ENCODE measurements around the gene ABCG4.
"Not testable (repeated sequence)": the region's sequence is repeated elsewhere in the genome, so short reads cannot be mapped to it uniquely, and the experiment has no call there.

The ABCG4 gene

GRCh38 chr11:119155733-119156492 lies 7.1 kb downstream of the ABCG4 start:
- no peak for DNase-seq

DNA sequence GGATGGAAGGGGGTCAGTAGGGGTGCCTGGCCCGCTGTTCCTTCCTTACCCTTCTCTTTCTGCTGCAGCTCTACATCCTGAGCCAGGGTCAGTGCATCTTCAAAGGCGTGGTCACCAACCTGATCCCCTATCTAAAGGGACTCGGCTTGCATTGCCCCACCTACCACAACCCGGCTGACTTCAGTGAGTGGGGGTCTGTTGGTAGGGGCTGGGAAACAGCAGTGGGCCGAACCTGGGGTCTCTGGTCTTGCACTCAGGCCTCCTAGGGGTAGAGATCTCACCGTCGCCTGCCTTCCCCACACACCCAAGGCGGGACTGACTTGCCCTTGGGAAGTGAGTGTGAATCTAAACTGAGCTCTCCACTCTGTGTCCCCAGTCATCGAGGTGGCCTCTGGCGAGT lies 7.6 kb downstream of the ABCG4 start:
- no peak for DNase-seq

DNA sequence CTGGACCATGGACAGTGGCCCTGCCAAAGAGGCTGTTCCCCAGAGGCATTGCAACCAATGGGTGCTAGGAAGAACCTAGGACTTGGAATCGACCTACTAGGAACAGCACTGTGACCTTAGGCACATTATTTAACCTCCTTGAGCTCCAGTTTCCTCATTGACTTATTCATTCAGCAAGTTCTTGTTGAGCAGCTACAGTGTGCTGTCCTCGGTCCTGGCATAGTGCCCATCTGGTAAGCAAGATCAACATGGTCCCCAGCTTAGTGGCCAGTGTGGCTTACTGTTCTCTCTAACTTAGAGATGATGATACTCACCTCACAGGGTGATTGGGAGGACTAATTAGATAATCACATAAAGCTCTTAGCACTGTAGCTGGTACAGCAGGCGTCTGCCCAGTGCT lies 8.2 kb downstream of the ABCG4 start:
- DNase-seq, result no peak

DNA sequence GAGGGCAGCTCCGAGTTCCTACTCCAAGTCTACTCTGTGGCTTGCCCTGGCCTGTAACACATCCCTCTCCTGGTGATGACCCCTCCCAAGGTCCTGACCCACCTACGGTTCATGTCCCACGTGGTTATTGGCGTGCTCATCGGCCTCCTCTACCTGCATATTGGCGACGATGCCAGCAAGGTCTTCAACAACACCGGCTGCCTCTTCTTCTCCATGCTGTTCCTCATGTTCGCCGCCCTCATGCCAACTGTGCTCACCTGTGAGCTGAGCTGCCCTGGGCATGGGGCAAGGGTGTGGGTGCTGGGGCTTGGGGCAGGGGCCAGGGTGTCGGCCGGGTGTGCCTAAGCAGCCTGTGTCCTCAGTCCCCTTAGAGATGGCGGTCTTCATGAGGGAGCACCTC lies 9.6 kb downstream of the ABCG4 start:
- DNase-seq, result no peak

DNA sequence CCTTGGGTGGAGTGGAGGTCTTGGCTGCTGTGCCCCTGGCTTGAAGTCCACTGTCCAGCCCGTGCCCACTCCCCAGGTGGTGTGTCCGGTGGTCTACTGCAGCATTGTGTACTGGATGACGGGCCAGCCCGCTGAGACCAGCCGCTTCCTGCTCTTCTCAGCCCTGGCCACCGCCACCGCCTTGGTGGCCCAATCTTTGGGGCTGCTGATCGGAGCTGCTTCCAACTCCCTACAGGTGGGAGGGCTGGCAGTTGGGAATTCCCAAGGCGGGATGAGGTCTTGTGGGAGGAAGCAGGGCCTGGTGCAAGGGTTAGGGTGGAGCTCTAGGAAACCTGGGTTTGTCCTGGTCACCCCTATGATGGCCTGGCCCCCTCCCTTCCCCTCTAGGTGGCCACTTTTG lies 11.3 kb downstream of the ABCG4 start:
- no peak for DNase-seq

DNA sequence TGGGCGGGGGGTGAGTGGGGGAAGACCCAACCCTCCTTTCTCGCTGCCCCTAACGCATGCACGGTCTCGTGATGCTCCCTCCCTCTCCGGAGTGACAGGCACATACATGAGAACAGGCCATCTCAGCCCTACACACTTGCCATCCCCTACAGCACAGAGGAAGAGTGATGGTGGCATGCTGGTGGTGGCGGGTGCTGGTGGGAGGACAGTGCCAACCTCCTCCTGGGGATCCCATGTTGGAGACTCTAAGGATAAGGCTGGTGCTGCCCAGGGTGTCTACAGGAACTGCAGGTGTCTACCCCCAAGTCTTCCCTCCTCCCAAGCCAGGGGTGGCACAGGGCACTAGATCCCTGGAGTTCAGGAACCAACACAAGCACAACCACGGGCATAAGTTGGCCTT lies 13.0 kb downstream of the ABCG4 start:
- no peak for DNase-seq

- no peak for DNase-seq
Observed at GRCh38 chr11:119166368-119167076, 17.7 kb downstream of the ABCG4 start.

DNA sequence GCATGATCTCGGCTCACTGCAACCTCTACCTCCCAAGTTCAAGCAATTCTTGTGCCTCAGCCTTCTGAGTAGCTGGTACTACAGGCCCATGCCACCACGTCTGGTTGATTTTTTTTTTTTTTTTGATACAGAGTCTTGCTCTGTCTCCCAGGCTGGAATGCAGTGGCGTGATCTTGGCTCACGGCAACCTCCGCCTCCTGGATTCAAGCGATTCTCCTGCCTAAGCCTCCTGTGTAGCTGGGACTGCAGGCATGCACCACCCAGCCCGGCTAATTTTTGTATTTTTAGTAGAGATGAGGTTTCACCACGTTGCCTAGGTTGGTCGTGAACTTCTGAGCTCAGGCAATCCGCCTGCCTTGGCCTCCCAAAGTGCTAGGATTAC lies 18.2 kb downstream of the ABCG4 start:
- DNase-seq, result not testable (repeated sequence)

DNA sequence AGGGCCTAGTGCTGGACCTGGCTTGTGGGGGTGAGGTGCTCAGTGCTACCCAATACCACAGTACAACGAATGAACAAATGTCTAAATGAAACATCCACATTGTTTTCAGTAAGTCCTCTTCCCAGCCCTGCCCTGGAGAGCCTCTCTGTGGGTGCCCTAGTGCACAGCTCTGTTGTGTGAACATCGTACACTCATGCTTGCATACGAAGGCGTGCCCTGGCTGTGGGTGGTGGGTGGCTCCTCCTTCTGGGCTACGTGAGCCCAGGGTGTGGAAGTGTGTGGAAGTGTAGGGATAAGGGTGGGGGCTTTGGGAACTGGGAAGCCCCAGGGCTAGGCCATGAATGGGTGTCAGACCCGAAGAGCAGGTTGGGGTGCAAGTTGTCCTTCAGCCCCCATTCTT lies 19.1 kb downstream of the ABCG4 start:
- no peak for DNase-seq

- DNase-seq, result no peak
Observed at GRCh38 chr11:119168471-119169281, 19.8 kb downstream of the ABCG4 start, which contains the start of gene NLRX1. TSS of gene NLRX1 (plus strand) at chr11:119168725. CDS start at chr11:119171404, 2,679 bp downstream.

DNA sequence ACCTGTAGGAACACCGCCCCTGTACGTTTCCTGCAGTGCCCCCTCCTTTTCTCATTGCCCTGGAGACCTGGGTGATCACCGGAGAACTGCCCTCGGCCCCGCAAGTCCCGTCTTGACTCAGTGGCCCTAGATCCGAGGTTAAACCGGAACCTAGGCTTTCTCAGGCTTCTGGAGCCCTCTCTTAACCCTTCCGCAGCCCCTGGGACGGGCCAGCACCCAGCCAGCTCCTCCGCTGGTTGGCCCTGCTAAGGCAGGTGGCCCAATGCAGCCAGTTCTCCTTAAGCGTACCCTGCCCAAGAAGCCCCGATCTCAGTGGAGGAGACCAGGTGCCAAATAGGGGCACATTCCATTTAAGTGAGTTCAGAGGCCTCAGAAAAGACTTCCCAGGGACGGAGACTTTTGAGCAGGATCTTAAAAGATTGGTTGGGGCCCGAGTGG lies 20.4 kb downstream of the ABCG4 start:
- no peak for DNase-seq

- no peak for DNase-seq
Observed at GRCh38 chr11:119172513-119172912, 23.7 kb downstream of the ABCG4 start.

GRCh38 chr11:119173453-119173852 lies 24.6 kb downstream of the ABCG4 start:
- DNase-seq, result no peak

GRCh38 chr11:119175493-119176077 lies 26.7 kb downstream of the ABCG4 start:
- DNase-seq, result no peak

GRCh38 chr11:119178166-119178680 lies 29.4 kb downstream of the ABCG4 start:
- DNase-seq, result no peak

GRCh38 chr11:119179342-119179741 lies 30.5 kb downstream of the ABCG4 start:
- no peak for DNase-seq

DNA sequence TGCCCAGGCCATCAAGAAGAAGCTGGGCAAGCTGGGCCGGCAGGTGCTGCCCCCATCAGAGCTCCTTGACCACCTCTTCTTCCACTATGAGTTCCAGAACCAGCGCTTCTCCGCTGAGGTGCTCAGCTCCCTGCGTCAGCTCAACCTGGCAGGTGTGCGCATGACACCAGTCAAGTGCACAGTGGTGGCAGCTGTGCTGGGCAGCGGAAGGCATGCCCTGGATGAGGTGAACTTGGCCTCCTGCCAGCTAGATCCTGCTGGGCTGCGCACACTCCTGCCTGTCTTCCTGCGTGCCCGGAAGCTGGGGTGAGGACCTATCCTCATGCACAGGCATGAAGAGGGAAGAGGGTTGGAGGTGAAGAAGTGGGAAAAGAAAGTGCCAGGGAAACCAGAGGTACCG lies 31.1 kb downstream of the ABCG4 start:
- peak; percentile 99 for DNase-seq

GRCh38 chr11:119180729-119181676 lies 32.2 kb downstream of the ABCG4 start:
- DNase-seq, result no peak

DNA sequence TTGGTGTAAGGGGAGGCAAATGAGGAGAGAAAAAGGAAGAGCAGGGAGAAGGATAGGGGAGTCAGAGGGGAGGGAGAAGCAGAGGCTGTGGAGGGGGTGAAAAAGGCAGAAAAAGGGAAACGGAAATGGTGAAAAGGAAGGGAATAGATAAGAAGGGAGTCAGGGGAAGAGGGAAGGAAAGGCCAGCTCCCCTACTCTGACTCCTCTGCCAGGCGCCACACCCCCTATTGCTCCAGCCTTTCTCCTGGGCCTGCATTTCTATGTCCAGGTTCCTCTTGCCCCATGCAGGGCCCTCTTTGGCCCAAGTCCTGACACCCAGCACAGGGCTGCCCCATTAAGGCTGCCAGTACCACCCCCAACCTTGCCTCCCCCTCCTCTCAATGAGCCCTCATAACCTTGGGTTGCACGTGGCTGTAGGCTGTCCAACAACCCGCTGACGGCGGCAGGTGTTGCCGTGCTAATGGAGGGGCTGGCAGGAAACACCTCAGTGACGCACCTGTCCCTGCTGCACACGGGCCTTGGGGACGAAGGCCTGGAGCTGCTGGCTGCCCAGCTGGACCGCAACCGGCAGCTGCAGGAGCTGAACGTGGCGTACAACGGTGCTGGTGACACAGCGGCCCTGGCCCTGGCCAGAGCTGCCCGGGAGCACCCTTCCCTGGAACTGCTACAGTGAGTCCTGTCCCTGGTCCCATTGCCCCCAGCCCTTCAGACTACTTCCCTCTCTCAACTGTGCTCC lies 33.0 kb downstream of the ABCG4 start:
- peak; percentile 64 for DNase-seq

DNA sequence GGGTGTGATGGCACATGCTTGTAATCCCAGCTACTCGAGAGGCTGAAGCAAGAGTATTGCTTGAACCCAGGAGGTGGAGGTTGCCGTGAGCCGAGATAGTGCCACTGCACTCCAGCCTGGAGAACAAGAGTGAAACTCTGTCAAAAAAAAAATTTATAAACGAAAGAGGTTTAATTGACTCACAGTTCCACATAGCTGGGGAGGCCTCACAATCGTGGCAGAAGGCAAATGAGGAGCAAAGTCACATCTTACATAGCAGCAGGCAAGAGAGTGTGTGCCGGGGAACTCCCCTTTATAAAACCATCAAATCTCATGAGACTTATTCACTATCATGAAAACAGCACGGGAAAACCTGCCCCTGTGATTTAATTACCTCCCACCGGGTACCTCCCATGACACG lies 35.5 kb downstream of the ABCG4 start:
- not testable (repeated sequence) for DNase-seq

All from NCI-H1105 (cell line).